ENCODE results near the gene CDK5R2. TPM values are rescaled to one million over a fixed set of nuclear protein-coding genes. Genes with fewer than 3 reads are reported as not detected.

The CDK5R2 gene
- total and polyA plus RNA-seq, 2 of the 13 experiments (the other 11 are each of a cell fraction or from before 2014, with no cell fraction given), result not detected

DNA sequence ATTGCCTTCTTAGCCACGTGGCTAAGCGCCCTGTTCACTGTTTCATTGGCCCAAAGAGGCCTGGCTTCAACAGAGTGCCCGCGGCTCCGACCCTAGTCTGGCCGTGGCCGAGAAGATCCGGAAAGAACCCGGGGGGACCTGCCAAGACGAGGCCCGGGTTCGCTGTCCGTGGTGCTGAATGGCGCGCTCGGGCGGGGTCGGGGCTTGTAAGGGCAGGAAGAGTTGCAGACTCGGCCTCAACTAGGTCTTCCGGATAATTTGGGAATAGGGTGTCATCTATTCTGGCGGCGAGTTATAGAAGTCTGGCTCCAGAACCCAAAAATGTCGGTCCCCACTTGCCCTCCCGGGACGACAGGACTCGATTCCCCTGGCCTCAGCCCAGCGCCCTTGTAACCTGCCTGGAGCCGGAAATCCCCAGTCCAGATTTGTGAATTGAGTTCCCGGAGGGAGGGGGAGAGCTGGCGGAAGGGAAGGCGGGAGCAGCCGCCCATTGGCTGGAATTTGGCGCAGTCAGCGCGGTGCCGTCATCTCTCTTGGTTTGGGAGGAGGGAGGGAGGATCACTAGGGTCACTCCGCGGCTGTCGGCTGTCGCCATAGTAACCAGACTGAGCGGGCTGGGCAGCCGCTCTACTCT lies 3.5 kb downstream of the CDK5R2 start (continued):
- peak; percentile 90 for TF ChIP-seq IKZF4 (CRISPR knock-in tag; IDR thresholded peaks at IDR 0.05; ENCODE audit: borderline replicate concordance, low read depth, not compliant biosample characterization)
- TF ChIP-seq, protein P1, sequence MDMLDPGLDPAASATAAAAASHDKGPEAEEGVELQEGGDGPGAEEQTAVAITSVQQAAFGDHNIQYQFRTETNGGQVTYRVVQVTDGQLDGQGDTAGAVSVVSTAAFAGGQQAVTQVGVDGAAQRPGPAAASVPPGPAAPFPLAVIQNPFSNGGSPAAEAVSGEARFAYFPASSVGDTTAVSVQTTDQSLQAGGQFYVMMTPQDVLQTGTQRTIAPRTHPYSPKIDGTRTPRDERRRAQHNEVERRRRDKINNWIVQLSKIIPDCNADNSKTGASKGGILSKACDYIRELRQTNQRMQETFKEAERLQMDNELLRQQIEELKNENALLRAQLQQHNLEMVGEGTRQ (IDR thresholded peaks at IDR 0.05; ENCODE audit: low read depth, low read length), result no peak
- TF ChIP-seq, protein P1 (CRISPR knock-in tag; IDR thresholded peaks at IDR 0.05; ENCODE audit: borderline replicate concordance), result no peak
- TF ChIP-seq, protein P2, sequence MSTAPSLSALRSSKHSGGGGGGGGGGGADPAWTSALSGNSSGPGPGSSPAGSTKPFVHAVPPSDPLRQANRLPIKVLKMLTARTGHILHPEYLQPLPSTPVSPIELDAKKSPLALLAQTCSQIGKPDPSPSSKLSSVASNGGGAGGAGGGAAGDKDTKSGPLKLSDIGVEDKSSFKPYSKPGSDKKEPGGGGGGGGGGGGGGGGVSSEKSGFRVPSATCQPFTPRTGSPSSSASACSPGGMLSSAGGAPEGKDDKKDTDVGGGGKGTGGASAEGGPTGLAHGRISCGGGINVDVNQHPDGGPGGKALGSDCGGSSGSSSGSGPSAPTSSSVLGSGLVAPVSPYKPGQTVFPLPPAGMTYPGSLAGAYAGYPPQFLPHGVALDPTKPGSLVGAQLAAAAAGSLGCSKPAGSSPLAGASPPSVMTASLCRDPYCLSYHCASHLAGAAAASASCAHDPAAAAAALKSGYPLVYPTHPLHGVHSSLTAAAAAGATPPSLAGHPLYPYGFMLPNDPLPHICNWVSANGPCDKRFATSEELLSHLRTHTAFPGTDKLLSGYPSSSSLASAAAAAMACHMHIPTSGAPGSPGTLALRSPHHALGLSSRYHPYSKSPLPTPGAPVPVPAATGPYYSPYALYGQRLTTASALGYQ (CRISPR knock-in tag; IDR thresholded peaks at IDR 0.05), result peak; percentile 87
- TF ChIP-seq, protein P3, sequence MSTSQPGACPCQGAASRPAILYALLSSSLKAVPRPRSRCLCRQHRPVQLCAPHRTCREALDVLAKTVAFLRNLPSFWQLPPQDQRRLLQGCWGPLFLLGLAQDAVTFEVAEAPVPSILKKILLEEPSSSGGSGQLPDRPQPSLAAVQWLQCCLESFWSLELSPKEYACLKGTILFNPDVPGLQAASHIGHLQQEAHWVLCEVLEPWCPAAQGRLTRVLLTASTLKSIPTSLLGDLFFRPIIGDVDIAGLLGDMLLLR (CRISPR knock-in tag; IDR thresholded peaks at IDR 0.05), result peak; percentile 92
- TF ChIP-seq YY1 (IDR thresholded peaks at IDR 0.05; ENCODE audit: insufficient read depth, insufficient replicate concordance, low read depth, low read length), result no peak
- TF ChIP-seq, protein P4, sequence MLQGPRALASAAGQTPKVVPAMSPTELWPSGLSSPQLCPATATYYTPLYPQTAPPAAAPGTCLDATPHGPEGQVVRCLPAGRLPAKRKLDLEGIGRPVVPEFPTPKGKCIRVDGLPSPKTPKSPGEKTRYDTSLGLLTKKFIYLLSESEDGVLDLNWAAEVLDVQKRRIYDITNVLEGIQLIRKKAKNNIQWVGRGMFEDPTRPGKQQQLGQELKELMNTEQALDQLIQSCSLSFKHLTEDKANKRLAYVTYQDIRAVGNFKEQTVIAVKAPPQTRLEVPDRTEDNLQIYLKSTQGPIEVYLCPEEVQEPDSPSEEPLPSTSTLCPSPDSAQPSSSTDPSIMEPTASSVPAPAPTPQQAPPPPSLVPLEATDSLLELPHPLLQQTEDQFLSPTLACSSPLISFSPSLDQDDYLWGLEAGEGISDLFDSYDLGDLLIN (CRISPR knock-in tag; IDR thresholded peaks at IDR 0.05; ENCODE audit: borderline replicate concordance), result peak; percentile 89; the same call in 1 of the 2 replicates
- TF ChIP-seq, protein P5, sequence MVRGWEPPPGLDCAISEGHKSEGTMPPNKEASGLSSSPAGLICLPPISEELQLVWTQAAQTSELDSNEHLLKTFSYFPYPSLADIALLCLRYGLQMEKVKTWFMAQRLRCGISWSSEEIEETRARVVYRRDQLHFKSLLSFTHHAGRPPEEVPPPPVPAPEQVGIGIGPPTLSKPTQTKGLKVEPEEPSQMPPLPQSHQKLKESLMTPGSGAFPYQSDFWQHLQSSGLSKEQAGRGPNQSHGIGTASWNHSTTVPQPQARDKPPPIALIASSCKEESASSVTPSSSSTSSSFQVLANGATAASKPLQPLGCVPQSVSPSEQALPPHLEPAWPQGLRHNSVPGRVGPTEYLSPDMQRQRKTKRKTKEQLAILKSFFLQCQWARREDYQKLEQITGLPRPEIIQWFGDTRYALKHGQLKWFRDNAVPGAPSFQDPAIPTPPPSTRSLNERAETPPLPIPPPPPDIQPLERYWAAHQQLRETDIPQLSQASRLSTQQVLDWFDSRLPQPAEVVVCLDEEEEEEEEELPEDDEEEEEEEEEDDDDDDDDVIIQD (CRISPR knock-in tag; IDR thresholded peaks at IDR 0.05; ENCODE audit: low read depth), result peak; percentile 54; the same call in 1 of the 2 replicates
- peak; percentile 91; the same call in 1 of the 2 replicates for TF ChIP-seq EED (CRISPR knock-in tag; IDR thresholded peaks at IDR 0.05)
- no peak for TF ChIP-seq SNRNP70 (IDR thresholded peaks at IDR 0.05; ENCODE audit: low read depth, low read length)
- TF ChIP-seq KLF11 (CRISPR knock-in tag; IDR thresholded peaks at IDR 0.05), result peak; percentile 96
- TF ChIP-seq NCOA5 (CRISPR knock-in tag; IDR thresholded peaks at IDR 0.05), result no peak
- TF ChIP-seq CBX5 (CRISPR knock-in tag; IDR thresholded peaks at IDR 0.05; ENCODE audit: borderline replicate concordance), result no peak
- TF ChIP-seq GATAD1 (CRISPR knock-in tag; IDR thresholded peaks at IDR 0.05), result peak; percentile 60; the same call in 1 of the 2 replicates
- TF ChIP-seq ELF4 (CRISPR knock-in tag; IDR thresholded peaks at IDR 0.05; ENCODE audit: borderline replicate concordance), result peak; percentile 78; the same call in 1 of the 2 replicates
- peak; percentile 81; the same call in 1 of the 2 replicates for TF ChIP-seq SALL2 (CRISPR knock-in tag; IDR thresholded peaks at IDR 0.05)
- no peak for TF ChIP-seq NFIC (IDR thresholded peaks at IDR 0.05; ENCODE audit: low read length)
- no peak for TF ChIP-seq ZNF652 (CRISPR knock-in tag; IDR thresholded peaks at IDR 0.05; ENCODE audit: borderline replicate concordance, low read depth)
